K562 (cell line): ENCODE results near the gene ETV3. TPM values are rescaled to one million over a fixed set of nuclear protein-coding genes. Genes with fewer than 3 reads are reported as not detected.

Experiments
- ATF2 ChIP-seq: sonication (generic); formaldehyde crosslinking; IDR thresholded peaks from 2 replicates; pipeline ENCODE4 v1.8.1; 2022; ENCODE audit warnings: missing genetic modification reagents
- BMI1 ChIP-seq: fragments of 150-350 bp; IDR thresholded peaks from 2 replicates; pipeline ENCODE4 v1.6.1; 2014; ENCODE audit warnings: low read length
- CEBPB ChIP-seq: fragments of 450-650 bp; IDR thresholded peaks from 2 replicates; pipeline ENCODE4 v1.6.1; 2016; ENCODE audit warnings: missing genetic modification characterization, missing compliant biosample characterization
- CTBP1 ChIP-seq: fragments of 450-650 bp; IDR thresholded peaks from 2 replicates; pipeline ENCODE4 v1.6.1; 2016; ENCODE audit warnings: borderline replicate concordance
- EP400 ChIP-seq: fragments of 450-650 bp; IDR thresholded peaks from 2 replicates; pipeline ENCODE4 v1.6.1; 2017; ENCODE audit warnings: antibody characterized with exemption, mild to moderate bottlenecking, moderate library complexity
- HINFP ChIP-seq: fragments of 450-650 bp; conservative IDR thresholded peaks from 2 replicates; pipeline ENCODE4 v1.6.1; 2016; ENCODE audit warnings: missing genetic modification characterization, low read depth, mild to moderate bottlenecking, control low read depth, missing compliant biosample characterization
- HLTF ChIP-seq: fragments of 450-650 bp; IDR thresholded peaks from 2 replicates; pipeline ENCODE4 v1.6.1; 2016
- NR1H2 ChIP-seq: sonication (generic); formaldehyde crosslinking; IDR thresholded peaks from 2 replicates; pipeline ENCODE4 v1.4.0; 2020; ENCODE audit warnings: mild to moderate bottlenecking, missing genetic modification reagents
- PREB ChIP-seq: sonication (generic); formaldehyde crosslinking; IDR thresholded peaks from 2 replicates; pipeline ENCODE4 v1.8.1; 2023; ENCODE audit warnings: mild to moderate bottlenecking, missing genetic modification reagents
- REST ChIP-seq, 2 experiments: fragments of 450-650 bp; formaldehyde crosslinking in 1 of 2; IDR thresholded peaks; 2 replicates each; pipeline versions ENCODE4 v1.4.0 to v1.6.1; 2014 to 2020; ENCODE audit warnings: mild to moderate bottlenecking in 2 of 2, borderline replicate concordance in 1 of 2, low read depth in 1 of 2
- TAF7 ChIP-seq: fragments of 450-650 bp; IDR thresholded peaks from 2 replicates; pipeline ENCODE4 v1.6.1; 2016; ENCODE audit warnings: missing genetic modification characterization, missing compliant biosample characterization
- XRCC4 ChIP-seq: IDR thresholded peaks from one replicate; pipeline ENCODE4 v1.6.1; 2011; ENCODE audit not compliant: insufficient read depth, insufficient read length; ENCODE audit errors: extremely low read depth
- ZBTB1 ChIP-seq: sonication (generic); formaldehyde crosslinking; IDR thresholded peaks from 2 replicates; pipeline ENCODE4 v1.8.1; 2023; ENCODE audit warnings: missing genetic modification reagents, low read depth, mild to moderate bottlenecking, borderline replicate concordance
- ZKSCAN1 ChIP-seq: fragments of 150-350 bp; IDR thresholded peaks from 2 replicates; pipeline ENCODE4 v1.6.1; 2016; ENCODE audit warnings: low read depth, low read length
- ZZZ3 ChIP-seq: fragments of 450-650 bp; IDR thresholded peaks from 2 replicates; pipeline ENCODE4 v1.6.1; 2016; ENCODE audit warnings: antibody characterized with exemption, mild to moderate bottlenecking, moderate library complexity
- polyA plus RNA-seq, 8 experiments: library from polyadenylated mRNA; depleted of rRNA in 4 of 8; stranded (reverse) in 5 of 8; unstranded in 3 of 8; fragments of >200 nt; fragmentation: Nextera tagmentation in 2 of 8; fragmentation: Illumina TruSeq in 1 of 8; extraction: Ambion mirVana in 2 of 8; extraction: Trizol in 1 of 8; gene quantifications; 2 replicates each; pipeline versions ENCODE4 v1.2.1 to v1.2.3, GENCODE V29; 2011 to 2014; ENCODE audit warnings: inconsistent platforms in 1 of 8, missing spikeins in 1 of 8
- total RNA-seq, 7 experiments: library from RNA; depleted of rRNA in 6 of 7; stranded (reverse); fragments of >200 nt in 6 of 7; fragmentation: Illumina TruSeq in 2 of 7; extraction: Trizol in 2 of 7; gene quantifications; 2 replicates each; pipeline versions ENCODE4 v1.2.1 to v1.2.3, GENCODE V29; 2011 to 2021; ENCODE audit warnings: low replicate concordance in 1 of 7

ETV3 gene
- total and polyA plus RNA-seq, 9 of the 15 experiments (the other 6 are each of a cell fraction or from before 2014, with no cell fraction given) = 3.1 to 16.0 (median 9.0) TPM

GRCh38 chr1:157085421-157085820 is 52.8 kb downstream of the ETV3 start (continued):
- TF ChIP-seq CTBP1 (no peak), ZBTB1 (CRISPR knock-in tag) (no peak), BMI1 (no peak), PREB (no peak), ZZZ3 (no peak), XRCC4 (no peak), ZKSCAN1 (no peak), NR1H2 (CRISPR knock-in tag) (no peak), EP400 (no peak), ATF2 (no peak), HLTF (no peak), REST (IDR thresholded peaks at IDR 0.05; ENCODE audit: borderline replicate concordance) (no peak), REST (CRISPR knock-in tag; IDR thresholded peaks at IDR 0.05; ENCODE audit: low read depth) (no peak), HINFP (tag) (no peak), CEBPB (tag) (peak; percentile 78), TAF7 (tag) (no peak)
